NB4 (cell line): ENCODE data around the gene DHRS2.

ENCODE experiments used
- DNase-seq: peaks from one replicate; pipeline ENCODE4 v3.0.0; 2010; ENCODE audit warnings: low read depth
- H3K4me3 ChIP-seq: one replicate; pipeline ENCODE4 v1.5.1; 2011; ENCODE audit warnings: mild to moderate bottlenecking, low read depth, low read length, moderate library complexity
- MYC ChIP-seq: IDR thresholded peaks from 2 replicates; pipeline ENCODE4 v1.6.1; 2011; ENCODE audit warnings: low read depth, low read length
- POLR2A ChIP-seq: IDR thresholded peaks from 2 replicates; pipeline ENCODE4 v1.6.1; 2011; ENCODE audit warnings: mild to moderate bottlenecking; ENCODE audit not compliant: insufficient read length; ENCODE audit errors: extremely low read depth
- TF ChIP-seq, protein P1 (sequence below): IDR thresholded peaks from one replicate; pipeline ENCODE4 v1.5.1; 2012; ENCODE audit warnings: low read depth, low read length
- TF ChIP-seq, protein P2 (sequence below): IDR thresholded peaks from 2 replicates; pipeline ENCODE4 v1.6.1; 2011; ENCODE audit warnings: low read depth, low read length

Gene DHRS2

DNA sequence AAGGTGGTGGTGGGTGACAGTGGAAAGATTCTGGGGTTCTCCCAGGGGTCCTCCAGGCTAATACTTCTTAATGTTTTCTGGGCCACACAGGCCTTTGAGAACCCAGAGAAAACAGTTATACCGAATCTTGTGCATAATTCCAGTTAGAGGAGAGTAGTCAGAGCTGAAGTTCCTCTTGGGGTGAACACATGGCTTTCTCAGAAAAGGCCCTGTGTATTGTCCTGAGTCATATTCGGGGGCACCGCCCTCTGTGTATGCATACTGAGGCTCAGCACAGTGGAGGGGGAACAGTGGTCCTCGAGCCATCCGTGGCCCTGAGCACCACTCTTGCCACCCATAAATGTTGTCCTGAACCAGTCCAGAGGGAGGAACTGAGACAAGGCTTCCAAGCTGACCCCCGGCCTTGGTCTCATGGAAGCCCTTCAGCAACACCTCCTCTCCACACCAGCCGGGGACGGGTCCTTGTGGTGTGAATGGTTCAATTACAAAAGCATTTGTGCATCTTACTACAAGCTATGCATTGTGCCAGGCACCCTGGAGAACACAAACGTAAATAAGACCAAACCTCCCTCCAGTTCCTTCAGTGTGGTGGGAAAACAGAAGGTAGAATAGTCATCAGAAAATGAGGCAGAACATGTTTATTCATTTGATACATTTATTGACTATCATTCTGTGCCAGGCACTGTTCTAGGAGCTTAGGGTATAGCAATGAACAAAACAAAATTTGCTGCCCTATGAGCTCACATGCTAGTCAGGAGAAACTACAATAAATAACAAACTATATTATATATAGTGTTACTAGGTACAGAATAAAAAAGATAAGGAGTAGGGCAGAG is 9.9 kb downstream of the DHRS2 start:
- DNase-seq, result no peak
- TF ChIP-seq, protein P1, sequence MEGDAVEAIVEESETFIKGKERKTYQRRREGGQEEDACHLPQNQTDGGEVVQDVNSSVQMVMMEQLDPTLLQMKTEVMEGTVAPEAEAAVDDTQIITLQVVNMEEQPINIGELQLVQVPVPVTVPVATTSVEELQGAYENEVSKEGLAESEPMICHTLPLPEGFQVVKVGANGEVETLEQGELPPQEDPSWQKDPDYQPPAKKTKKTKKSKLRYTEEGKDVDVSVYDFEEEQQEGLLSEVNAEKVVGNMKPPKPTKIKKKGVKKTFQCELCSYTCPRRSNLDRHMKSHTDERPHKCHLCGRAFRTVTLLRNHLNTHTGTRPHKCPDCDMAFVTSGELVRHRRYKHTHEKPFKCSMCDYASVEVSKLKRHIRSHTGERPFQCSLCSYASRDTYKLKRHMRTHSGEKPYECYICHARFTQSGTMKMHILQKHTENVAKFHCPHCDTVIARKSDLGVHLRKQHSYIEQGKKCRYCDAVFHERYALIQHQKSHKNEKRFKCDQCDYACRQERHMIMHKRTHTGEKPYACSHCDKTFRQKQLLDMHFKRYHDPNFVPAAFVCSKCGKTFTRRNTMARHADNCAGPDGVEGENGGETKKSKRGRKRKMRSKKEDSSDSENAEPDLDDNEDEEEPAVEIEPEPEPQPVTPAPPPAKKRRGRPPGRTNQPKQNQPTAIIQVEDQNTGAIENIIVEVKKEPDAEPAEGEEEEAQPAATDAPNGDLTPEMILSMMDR, result no peak
- no peak for TF ChIP-seq MYC
- TF ChIP-seq POLR2A, result no peak
- TF ChIP-seq, protein P2, sequence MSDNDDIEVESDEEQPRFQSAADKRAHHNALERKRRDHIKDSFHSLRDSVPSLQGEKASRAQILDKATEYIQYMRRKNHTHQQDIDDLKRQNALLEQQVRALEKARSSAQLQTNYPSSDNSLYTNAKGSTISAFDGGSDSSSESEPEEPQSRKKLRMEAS, result no peak
- no peak overlapping the region for H3K4me3 ChIP-seq

DNA sequence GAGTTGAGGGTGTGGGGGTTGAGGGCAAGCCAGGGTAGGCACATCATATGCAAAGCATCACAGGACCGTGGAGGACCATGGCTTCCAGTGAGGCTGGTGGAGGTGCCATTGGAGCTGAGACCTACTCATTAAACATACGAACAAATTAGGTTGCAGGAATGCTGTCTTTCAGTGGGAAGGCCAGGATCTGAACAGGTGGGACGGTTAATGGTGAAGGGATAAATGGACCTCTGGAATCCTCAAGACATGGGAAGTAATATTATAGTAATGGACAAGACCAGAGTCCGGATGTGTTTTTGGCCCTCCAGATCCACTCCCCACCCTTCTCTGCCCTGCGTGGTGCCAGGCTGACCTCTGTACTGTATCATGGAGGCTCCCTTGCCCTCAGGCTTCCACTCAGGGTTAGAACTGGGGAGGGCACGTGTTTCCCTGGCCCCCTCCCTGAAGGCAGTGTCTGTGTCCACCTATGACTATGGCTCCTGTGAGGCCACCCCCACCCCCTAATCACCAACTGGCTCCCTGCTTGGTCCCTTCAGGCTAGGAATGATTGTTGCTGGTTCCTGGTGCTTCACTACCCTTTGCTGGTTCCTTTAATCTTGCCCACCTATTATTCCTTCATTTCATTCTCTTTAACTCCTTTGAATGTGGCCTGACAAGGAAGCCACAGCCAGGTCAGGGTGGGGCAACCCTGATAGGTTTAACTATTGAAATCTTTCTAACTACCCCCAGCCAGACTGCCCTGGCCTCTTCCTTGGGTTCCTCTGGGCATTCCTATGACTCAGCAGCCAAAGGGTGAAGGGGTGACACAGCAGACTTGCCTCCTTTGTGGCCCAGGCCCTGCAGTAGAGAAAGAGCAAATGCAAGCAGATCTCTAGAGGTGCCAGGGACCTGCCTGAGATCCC is 10.7 kb downstream of the DHRS2 start:
- no peak overlapping the region for H3K4me3 ChIP-seq
- DNase-seq, result peak; percentile 24
- TF ChIP-seq POLR2A, result no peak
- no peak for TF ChIP-seq MYC
- TF ChIP-seq, protein P2, result no peak
- TF ChIP-seq, protein P1, result no peak

DNA sequence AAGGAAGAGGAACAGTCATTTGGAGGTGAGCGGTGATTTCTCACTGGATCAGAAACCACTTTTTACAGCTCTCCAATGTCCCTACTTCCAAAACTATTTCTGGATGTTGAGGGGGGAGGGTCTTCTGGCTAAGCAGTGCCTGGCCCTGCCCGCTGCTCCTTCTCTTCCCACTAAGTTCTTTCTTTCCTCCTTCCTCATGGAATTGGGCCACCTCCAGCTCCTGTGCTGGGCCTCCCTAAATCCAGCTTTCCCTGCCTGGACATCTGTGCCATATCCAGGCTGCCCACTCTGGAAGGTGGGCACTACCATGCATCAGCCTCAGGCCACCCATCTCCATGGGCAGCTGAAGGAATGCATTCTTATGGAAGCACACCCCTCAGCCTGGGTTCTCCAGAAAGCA is 11.5 kb downstream of the DHRS2 start:
- TF ChIP-seq, protein P2, result no peak
- TF ChIP-seq MYC, result no peak
- no peak for TF ChIP-seq POLR2A
- TF ChIP-seq, protein P1, result no peak
- no peak overlapping the region for H3K4me3 ChIP-seq
- DNase-seq, result no peak

DNA sequence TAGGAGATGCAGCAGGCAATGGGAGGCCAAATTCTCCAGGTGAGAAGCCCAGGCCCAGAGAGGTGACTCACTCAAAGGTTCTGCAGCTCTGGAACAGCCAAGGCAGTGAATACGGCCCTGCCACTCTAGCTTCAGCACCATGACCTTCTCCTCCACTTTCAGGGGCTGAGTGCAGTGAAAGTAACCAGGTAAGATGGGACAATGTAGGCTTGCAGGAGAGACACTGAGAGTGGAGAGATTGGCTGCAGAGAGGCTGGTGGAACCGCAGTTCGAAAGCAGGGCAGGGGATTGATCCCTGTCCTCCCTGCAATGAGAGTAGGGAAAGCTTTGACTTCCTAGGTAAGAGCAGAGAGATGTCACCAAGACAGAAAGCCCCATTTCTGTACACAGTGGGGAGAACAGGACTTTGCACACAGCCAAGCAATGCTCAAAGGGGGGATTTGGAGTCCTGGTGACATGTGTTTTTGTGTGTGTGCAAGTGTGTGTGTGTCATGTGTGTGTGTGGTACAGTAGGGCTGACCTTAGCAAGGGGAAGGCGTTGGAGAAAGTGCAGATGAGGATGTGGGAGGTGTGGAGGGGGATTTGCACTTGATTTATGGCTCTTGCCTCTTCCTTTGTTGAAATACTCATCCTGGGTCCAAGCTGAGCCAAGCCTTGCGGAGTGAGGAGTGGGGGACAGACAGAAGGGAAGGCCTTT is 12.7 kb downstream of the DHRS2 start:
- no peak overlapping the region for H3K4me3 ChIP-seq
- DNase-seq, result no peak
- TF ChIP-seq, protein P2, result no peak
- TF ChIP-seq, protein P1, result no peak
- TF ChIP-seq POLR2A (no peak), MYC (no peak)

DNA sequence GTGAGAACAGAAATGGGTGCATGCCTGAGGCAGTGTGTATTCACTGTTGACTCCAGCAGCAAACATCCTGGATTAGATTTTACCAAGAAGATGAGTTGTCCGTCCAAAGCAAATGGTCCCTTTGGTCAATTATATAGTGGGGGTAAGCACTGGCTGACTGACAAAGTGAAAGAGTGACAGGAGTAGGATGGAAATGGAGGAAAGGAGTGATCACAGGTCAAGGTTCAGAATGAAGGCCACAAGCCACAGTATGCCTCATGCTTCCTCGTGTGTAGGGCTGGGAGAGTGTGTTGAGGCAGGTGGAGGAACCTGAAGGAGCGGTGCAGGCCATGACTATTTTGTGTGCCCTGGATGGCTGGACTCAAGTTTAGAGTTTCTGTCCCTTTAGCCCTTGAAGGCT is 14.3 kb downstream of the DHRS2 start:
- DNase-seq, result no peak
- no peak for TF ChIP-seq POLR2A
- no peak for TF ChIP-seq MYC
- TF ChIP-seq, protein P2, result no peak
- TF ChIP-seq, protein P1, result no peak
- H3K4me3 ChIP-seq, result no peak overlapping the region
